Tibial artery (tissue), 4 donors: ENCODE data around the gene GJB2.

ENCODE experiments used
- DNase-seq, 2 donors: peaks; one replicate each; pipeline ENCODE4 v3.0.0-alpha.2; 2019
- H3K27ac ChIP-seq, 2 donors: fragments of 200-600 bp; sonication (generic) in 1 of 2; 1 replicate in 1 of 2; 2 replicates in 1 of 2; pipeline ENCODE4 v1.5.1; 2018 to 2019; ENCODE audit warnings: mild to moderate bottlenecking in 1 of 2
- H3K27me3 ChIP-seq, 2 donors: fragments of 200-600 bp; sonication (generic) in 1 of 2; one replicate each; pipeline versions ENCODE4 v1.5.1 to v1.6.0; 2016 to 2019
- H3K36me3 ChIP-seq, 3 donors: fragments of 200-600 bp; sonication (generic) in 2 of 3; one replicate each; pipeline ENCODE4 v1.5.1; 2016 to 2019; ENCODE audit warnings: mild to moderate bottlenecking in 2 of 3
- H3K4me1 ChIP-seq, 4 donors: fragments of 200-600 bp; sonication (generic) in 2 of 4; 1 replicate in 3 of 4; 2 replicates in 1 of 4; pipeline ENCODE4 v1.5.1; 2016 to 2019
- H3K4me3 ChIP-seq, 2 donors: fragments of 200-600 bp; sonication (generic) in 1 of 2; 1 replicate in 1 of 2; 2 replicates in 1 of 2; pipeline ENCODE4 v1.5.1; 2018 to 2019; ENCODE audit warnings: mild to moderate bottlenecking in 2 of 2
- H3K9me3 ChIP-seq, 3 donors: fragments of 200-600 bp; sonication (generic) in 1 of 3; one replicate each; pipeline ENCODE4 v1.5.1; 2016 to 2019
- CTCF ChIP-seq, 2 experiments: fragments of 200-600 bp in 1 of 2; fragments of 450-650 bp in 1 of 2; IDR thresholded peaks; one replicate each; pipeline ENCODE4 v1.5.1; 2017 to 2019; ENCODE audit warnings: antibody characterized with exemption in 2 of 2, mild to moderate bottlenecking in 1 of 2, moderate library complexity in 1 of 2
- intact Hi-C: fragments of 100-400 bp; cut with DNase I; formaldehyde crosslinking; loops from one replicate; pipeline ENCODE4 v1.15.0; 2023; ENCODE audit warnings: low total_unique reads

Gene GJB2

GRCh38 chr13:20230913-20231838, 38.4 kb upstream of the GJB2 start:
- Histone ChIP-seq H3K36me3 (no peaks in the 10 kb centered on the region), H3K27ac (no peak overlapping the region), H3K4me3 (peak overlapping the region in 1 of 2 donors; percentile 28), H3K27me3 (peaks cover 0 to 36% of the 10 kb centered on the region in 2 donors), H3K4me1 (peaks cover 0 to 16% (median 13%) of the 10 kb centered on the region in 4 donors), H3K9me3 (no peaks in the 10 kb centered on the region)
- no peak for DNase-seq
- intact Hi-C loops = no loop called here
- no peak for TF ChIP-seq CTCF (IDR thresholded peaks at IDR 0.05)

GRCh38 chr13:20227730-20228129, 35.0 kb upstream of the GJB2 start:
- Histone ChIP-seq H3K27ac (no peak overlapping the region), H3K36me3 (no peaks in the 10 kb centered on the region), H3K9me3 (no peaks in the 10 kb centered on the region), H3K27me3 (peaks cover 0 to 34% of the 10 kb centered on the region in 2 donors), H3K4me1 (peaks cover 0 to 16% (median 13%) of the 10 kb centered on the region in 4 donors), H3K4me3 (no peak overlapping the region)
- DNase-seq = no peak
- intact Hi-C loops = no loop called here
- TF ChIP-seq CTCF (IDR thresholded peaks at IDR 0.05) = no peak

GRCh38 chr13:20227288-20227687, 34.5 kb upstream of the GJB2 start:
- DNase-seq = no peak
- Histone ChIP-seq H3K9me3 (no peaks in the 10 kb centered on the region), H3K27me3 (peaks cover 0 to 29% of the 10 kb centered on the region in 2 donors), H3K4me3 (no peak overlapping the region), H3K27ac (no peak overlapping the region), H3K36me3 (no peaks in the 10 kb centered on the region), H3K4me1 (peaks cover 0 to 13% (median 11%) of the 10 kb centered on the region in 4 donors)
- no peak for TF ChIP-seq CTCF (IDR thresholded peaks at IDR 0.05)
- intact Hi-C loops = no loop called here

GRCh38 chr13:20222553-20222952, 29.8 kb upstream of the GJB2 start:
- no peak for TF ChIP-seq CTCF (IDR thresholded peaks at IDR 0.05)
- no peaks in the 10 kb centered on the region for H3K4me1 ChIP-seq
- intact Hi-C loops = no loop called here
- no peaks in the 10 kb centered on the region for H3K36me3 ChIP-seq
- H3K9me3 ChIP-seq = no peaks in the 10 kb centered on the region
- peaks cover 0 to 21% of the 10 kb centered on the region in 2 donors for H3K27me3 ChIP-seq
- no peak overlapping the region for H3K27ac ChIP-seq
- DNase-seq = no peak
- H3K4me3 ChIP-seq = no peak overlapping the region

- Histone ChIP-seq H3K27ac (no peak overlapping the region), H3K4me3 (no peak overlapping the region), H3K36me3 (no peaks in the 10 kb centered on the region), H3K9me3 (no peaks in the 10 kb centered on the region), H3K4me1 (no peaks in the 10 kb centered on the region), H3K27me3 (peaks cover 0 to 21% of the 10 kb centered on the region in 2 donors)
- no peak for TF ChIP-seq CTCF (IDR thresholded peaks at IDR 0.05)
- no peak for DNase-seq
- intact Hi-C loops = no loop called here
These were observed 29.0 kb upstream of the GJB2 start for GRCh38 chr13:20221772-20222171.
